ENCODE measurements around the gene KRT78. TPM values are rescaled to one million over a fixed set of nuclear protein-coding genes. Genes with fewer than 3 reads are reported as not detected.

The KRT78 gene
- total and polyA plus RNA-seq, 9 of the 15 experiments (the other 6 are each of a cell fraction or from before 2014, with no cell fraction given) = not detected

- TF ChIP-seq ZBTB1 (CRISPR knock-in tag; IDR thresholded peaks at IDR 0.05; ENCODE audit: borderline replicate concordance, low read depth) = no peak
- TF ChIP-seq BRD4 (IDR thresholded peaks at IDR 0.05) = 0 out of 2 replicates have a peak, but pooled peaks have one; percentile 64
- no peak for TF ChIP-seq NFIC (IDR thresholded peaks at IDR 0.05)
Observed at GRCh38 chr12:52835271-52836041, 13.3 kb downstream of the KRT78 start (continued).

- Histone ChIP-seq H3K27me3 (ENCODE audit: control insufficient read depth in 2 of 2, insufficient read depth in 2 of 2, low read length in 2 of 2) (peaks cover 22 to 64% of the 10 kb centered on the region in 2 experiments), H2AFZ (ENCODE audit: low read depth, low read length) (no peak overlapping the region), H3K9me3 (replicated peaks; ENCODE audit: control insufficient read depth, insufficient read depth, low read depth, low read length) (no peaks in the 10 kb centered on the region), H3K9me1 (ENCODE audit: control insufficient read depth, insufficient read depth, low read length) (no peaks in the 10 kb centered on the region), H4K20me1 (replicated peaks; ENCODE audit: control insufficient read depth, insufficient read depth, low read length) (0 out of 2 replicates have a peak, but pooled peaks cover 13% of the 10 kb centered on the region), H3K79me2 (ENCODE audit: control insufficient read depth, insufficient read depth, low read length) (no peaks in the 10 kb centered on the region), H3K4me3 (no peak overlapping the region), H3K27ac (ENCODE audit: extremely low read depth, low read depth, low read length) (no peak overlapping the region), H3K4me2 (ENCODE audit: insufficient read depth, low read length) (no peak overlapping the region), H3K9ac (ENCODE audit: insufficient read depth in 1 of 2, low read depth in 2 of 2, low read length in 2 of 2) (no peak overlapping the region), H3K4me1 (replicated peaks in 1 of 2; ENCODE audit: control insufficient read depth in 2 of 2, insufficient read depth in 2 of 2, low read length in 2 of 2) (peaks cover 13% of the 10 kb centered on the region in 2 experiments; a peak in 3 of 5 replicates), H3K36me3 (ENCODE audit: control insufficient read depth, insufficient read depth, low read length) (no peaks in the 10 kb centered on the region)
- ATAC-seq (no peak), FAIRE-seq (no peak), DNase-seq (ENCODE audit: extremely low read depth in 1 of 4, low spot score in 3 of 4) (no peak)
- WGBS (ENCODE audit: insufficient coverage, low coverage, missing lambda C conversion rate) = 15% methylated on average over 4 of the region's 4 CpGs
- intact Hi-C loops (cut with micrococcal nuclease) = no loop called here
- ChIA-PET POLR2A (interaction anchor here (0.6 to 0.8 kb wide), 3 partner anchors 46 to 422 kb away, joined by 3 to 5 read pairs (median 4); no protein-coding TSS in a partner anchor), CTCF (ENCODE audit: low intra/inter-chr PET ratio) (no interaction called here)
- BruUV-seq (replicated peaks) = no TSS peak
- in situ Hi-C loops (cut with MboI) = no loop called here
- TF ChIP-seq DNMT1 (IDR thresholded peaks at IDR 0.05) (no peak), MGA (IDR thresholded peaks at IDR 0.05) (no peak), SUPT5H (IDR thresholded peaks at IDR 0.05) (no peak), MBD1 (CRISPR knock-in tag; IDR thresholded peaks at IDR 0.05) (no peak), HSF4 (CRISPR knock-in tag; IDR thresholded peaks at IDR 0.05; ENCODE audit: borderline replicate concordance) (no peak)
Observed at GRCh38 chr12:52834727-52835001, 14.1 kb downstream of the KRT78 start.

All from K562 (cell line).